GM23338 (cell line): ENCODE data around the gene AZU1. TPM values are rescaled to one million over a fixed set of nuclear protein-coding genes. Genes with fewer than 3 reads are reported as not detected.

Experiments
- ATAC-seq: fragments of 200-7000 bp; cut with Tn5 transposase; 3 replicates; pipeline ENCODE4 v1.9.1; 2020
- DNase-seq: peaks from one replicate; pipeline ENCODE4 v3.0.0-alpha.2; 2015; ENCODE audit warnings: low spot score
- H2AFZ ChIP-seq: fragments of 200-600 bp; sonication (generic); 2 replicates; pipeline ENCODE4 v1.8.0; 2016; ENCODE audit warnings: antibody characterized with exemption, mild to moderate bottlenecking, moderate library complexity
- H3F3A ChIP-seq: fragments of 200-600 bp; sonication (generic); replicated peaks from 2 replicates; pipeline ENCODE4 v1.8.0; 2017; ENCODE audit warnings: antibody characterized with exemption, mixed run types, low read depth
- H3K27ac ChIP-seq: fragments of 200-600 bp; sonication (generic); 2 replicates; pipeline ENCODE4 v1.6.1; 2016; ENCODE audit warnings: low read depth
- H3K27me3 ChIP-seq: fragments of 200-600 bp; sonication (generic); 2 replicates; pipeline ENCODE4 v1.8.0; 2016; ENCODE audit warnings: mild to moderate bottlenecking, mixed run types, moderate library complexity; ENCODE audit not compliant: insufficient read depth
- H3K36me3 ChIP-seq: fragments of 200-600 bp; sonication (generic); 2 replicates; pipeline ENCODE4 v1.8.0; 2016; ENCODE audit warnings: mild to moderate bottlenecking; ENCODE audit not compliant: insufficient read depth
- H3K4me1 ChIP-seq: fragments of 200-600 bp; sonication (generic); 2 replicates; pipeline ENCODE4 v1.8.0; 2016; ENCODE audit warnings: mild to moderate bottlenecking, moderate library complexity; ENCODE audit not compliant: insufficient read depth
- H3K4me2 ChIP-seq: fragments of 200-600 bp; sonication (generic); 2 replicates; pipeline ENCODE4 v1.7.1; 2017; ENCODE audit warnings: mixed run types
- H3K4me3 ChIP-seq: fragments of 200-600 bp; sonication (generic); 2 replicates; pipeline ENCODE4 v1.6.1; 2016; ENCODE audit warnings: mixed run types
- H3K79me2 ChIP-seq: fragments of 200-600 bp; sonication (generic); replicated peaks from 2 replicates; pipeline ENCODE4 v1.8.0; 2017; ENCODE audit warnings: mild to moderate bottlenecking; ENCODE audit not compliant: insufficient read depth
- H3K9me2 ChIP-seq: fragments of 200-600 bp; sonication (generic); 2 replicates; pipeline ENCODE4 v1.8.0; 2017; ENCODE audit not compliant: insufficient read depth
- H4K20me1 ChIP-seq: fragments of 200-600 bp; sonication (generic); replicated peaks from 2 replicates; pipeline ENCODE4 v1.8.0; 2017; ENCODE audit warnings: mild to moderate bottlenecking; ENCODE audit not compliant: insufficient read depth
- H3K27ac Mint-ChIP-seq: 2 replicates; pipeline ENCODE4 v1.8.0; 2020; ENCODE audit warnings: inconsistent platforms, mild to moderate bottlenecking, moderate library complexity, mixed read lengths
- H3K27me3 Mint-ChIP-seq: 3 replicates; pipeline ENCODE4 v1.8.0; 2022; ENCODE audit warnings: low read depth, mild to moderate bottlenecking, moderate library complexity, mixed read lengths, inconsistent platforms; ENCODE audit not compliant: insufficient read depth, poor library complexity
- H3K36me3 Mint-ChIP-seq: 3 replicates; pipeline ENCODE4 v1.8.0; 2021; ENCODE audit warnings: low read depth, mild to moderate bottlenecking, inconsistent platforms, moderate library complexity, mixed read lengths
- H3K4me1 Mint-ChIP-seq: 3 replicates; pipeline ENCODE4 v1.8.0; 2020; ENCODE audit warnings: mild to moderate bottlenecking, inconsistent platforms, mixed read lengths
- H3K4me3 Mint-ChIP-seq: 3 replicates; pipeline ENCODE4 v1.8.0; 2021; ENCODE audit warnings: moderate library complexity, mild to moderate bottlenecking, inconsistent platforms, mixed read lengths
- H3K9me3 Mint-ChIP-seq: 3 replicates; pipeline ENCODE4 v1.8.0; 2020; ENCODE audit warnings: moderate library complexity, mild to moderate bottlenecking, inconsistent platforms, mixed read lengths
- EZH2 ChIP-seq: fragments of 200-600 bp; sonication (generic); IDR thresholded peaks from one replicate; pipeline ENCODE4 v1.8.0; 2017; ENCODE audit warnings: antibody characterized with exemption, mild to moderate bottlenecking, low read depth; ENCODE audit not compliant: unreplicated experiment
- NANOG ChIP-seq: IDR thresholded peaks from 2 replicates; pipeline ENCODE4 v1.6.1; 2016; ENCODE audit warnings: antibody characterized with exemption, borderline replicate concordance
- STAT1 ChIP-seq: IDR thresholded peaks from one replicate; pipeline ENCODE4 v1.6.1; 2016; ENCODE audit warnings: antibody characterized with exemption; ENCODE audit not compliant: unreplicated experiment
- ZNF114 ChIP-seq: fragments of 250-450 bp; sonication (Bioruptor Pico); IDR thresholded peaks from 2 replicates; pipeline ENCODE4 v1.5.0; 2020; ENCODE audit warnings: mild to moderate bottlenecking, moderate library complexity
- ZNF331 ChIP-seq: fragments of 250-450 bp; sonication (Bioruptor Pico); IDR thresholded peaks from 2 replicates; pipeline ENCODE4 v1.5.0; 2020; ENCODE audit warnings: low read depth, mild to moderate bottlenecking, moderate library complexity
- ZNF462 ChIP-seq: fragments of 250-450 bp; sonication (Bioruptor Pico); IDR thresholded peaks from 2 replicates; pipeline ENCODE4 v1.5.0; 2020; ENCODE audit warnings: mild to moderate bottlenecking, moderate library complexity
- polyA plus RNA-seq: library from polyadenylated mRNA; unstranded; fragments of >200 nt; fragmentation: Nextera tagmentation; extraction: Ambion mirVana; gene quantifications from 2 replicates; pipeline ENCODE4 v1.2.1, GENCODE V29; 2016
- total RNA-seq: library from RNA; depleted of rRNA; stranded (reverse); fragments of >200 nt; shearing (Covaris generic); gene quantifications from 2 replicates; pipeline ENCODE4 v1.2.3, GENCODE V29; 2014
- TF ChIP-seq, protein P1 (sequence below), 2 experiments: fragments of 200-600 bp in 1 of 2; sonication (generic) in 1 of 2; conservative IDR thresholded peaks; 2 replicates each; pipeline versions ENCODE4 v1.5.1 to v1.6.1; 2016 to 2017; ENCODE audit warnings: antibody characterized with exemption in 2 of 2, low read depth in 2 of 2, mild to moderate bottlenecking in 2 of 2, moderate library complexity in 1 of 2

AZU1 gene
- total and polyA plus RNA-seq, 2 experiments from 2014 or later: 0.78 to 1.4 TPM

- Histone ChIP-seq H2AFZ (no peak overlapping the region), H3K4me1 (no peaks in the 10 kb centered on the region), H3K4me3 (no peak overlapping the region), H3K4me2 (no peak overlapping the region), H4K20me1 (no peaks in the 10 kb centered on the region), H3K27ac (no peak overlapping the region), H3K27me3 (no peaks in the 10 kb centered on the region), H3F3A (peaks cover 19% of the 10 kb centered on the region), H3K79me2 (no peaks in the 10 kb centered on the region), H3K36me3 (no peaks in the 10 kb centered on the region; the same call in 1 of the 2 replicates), H3K9me2 (no peaks in the 10 kb centered on the region)
- no peak for TF ChIP-seq NANOG
- no peak for TF ChIP-seq ZNF462 (CRISPR knock-in tag)
- TF ChIP-seq, protein P1, sequence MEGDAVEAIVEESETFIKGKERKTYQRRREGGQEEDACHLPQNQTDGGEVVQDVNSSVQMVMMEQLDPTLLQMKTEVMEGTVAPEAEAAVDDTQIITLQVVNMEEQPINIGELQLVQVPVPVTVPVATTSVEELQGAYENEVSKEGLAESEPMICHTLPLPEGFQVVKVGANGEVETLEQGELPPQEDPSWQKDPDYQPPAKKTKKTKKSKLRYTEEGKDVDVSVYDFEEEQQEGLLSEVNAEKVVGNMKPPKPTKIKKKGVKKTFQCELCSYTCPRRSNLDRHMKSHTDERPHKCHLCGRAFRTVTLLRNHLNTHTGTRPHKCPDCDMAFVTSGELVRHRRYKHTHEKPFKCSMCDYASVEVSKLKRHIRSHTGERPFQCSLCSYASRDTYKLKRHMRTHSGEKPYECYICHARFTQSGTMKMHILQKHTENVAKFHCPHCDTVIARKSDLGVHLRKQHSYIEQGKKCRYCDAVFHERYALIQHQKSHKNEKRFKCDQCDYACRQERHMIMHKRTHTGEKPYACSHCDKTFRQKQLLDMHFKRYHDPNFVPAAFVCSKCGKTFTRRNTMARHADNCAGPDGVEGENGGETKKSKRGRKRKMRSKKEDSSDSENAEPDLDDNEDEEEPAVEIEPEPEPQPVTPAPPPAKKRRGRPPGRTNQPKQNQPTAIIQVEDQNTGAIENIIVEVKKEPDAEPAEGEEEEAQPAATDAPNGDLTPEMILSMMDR (conservative IDR thresholded peaks at IDR 0.05; ENCODE audit: low read depth in 2 of 2): no peak
- TF ChIP-seq EZH2: no peak
- no peak for TF ChIP-seq ZNF331
- TF ChIP-seq ZNF114 (CRISPR knock-in tag): no peak
- no peak for TF ChIP-seq STAT1
- H3K4me1 Mint-ChIP-seq: peaks cover 5% of the 10 kb centered on the region
- H3K27me3 Mint-ChIP-seq: peaks cover 28% of the 10 kb centered on the region
- peaks cover 11% of the 10 kb centered on the region for H3K9me3 Mint-ChIP-seq
- ATAC-seq (peak; percentile 9), DNase-seq (no peak)
- no peak overlapping the region for H3K27ac Mint-ChIP-seq
- peaks cover 47% of the 10 kb centered on the region for H3K36me3 Mint-ChIP-seq
- H3K4me3 Mint-ChIP-seq: no peak overlapping the region
Observed at GRCh38 chr19:870963-871401, 43.3 kb downstream of the AZU1 start.
